Measurements from ENCODE around the gene TRAF3. TPM values are rescaled to one million over a fixed set of nuclear protein-coding genes. Genes with fewer than 3 reads are reported as not detected.
A peak's percentile ranks its signal among the peaks of the same experiment; 100 is the strongest.

TRAF3 gene
- total RNA-seq, 1 donor from 2014 or later = 32.3 TPM

- no peak for DNase-seq (ENCODE audit: low read depth)
- H3K36me3 ChIP-seq (ENCODE audit: control insufficient read depth, insufficient read depth, low read length) = peaks cover 1% of the 10 kb centered on the region
- H3K4me3 ChIP-seq (ENCODE audit: low read depth, low read length) = no peak overlapping the region
- TF ChIP-seq, protein P1, sequence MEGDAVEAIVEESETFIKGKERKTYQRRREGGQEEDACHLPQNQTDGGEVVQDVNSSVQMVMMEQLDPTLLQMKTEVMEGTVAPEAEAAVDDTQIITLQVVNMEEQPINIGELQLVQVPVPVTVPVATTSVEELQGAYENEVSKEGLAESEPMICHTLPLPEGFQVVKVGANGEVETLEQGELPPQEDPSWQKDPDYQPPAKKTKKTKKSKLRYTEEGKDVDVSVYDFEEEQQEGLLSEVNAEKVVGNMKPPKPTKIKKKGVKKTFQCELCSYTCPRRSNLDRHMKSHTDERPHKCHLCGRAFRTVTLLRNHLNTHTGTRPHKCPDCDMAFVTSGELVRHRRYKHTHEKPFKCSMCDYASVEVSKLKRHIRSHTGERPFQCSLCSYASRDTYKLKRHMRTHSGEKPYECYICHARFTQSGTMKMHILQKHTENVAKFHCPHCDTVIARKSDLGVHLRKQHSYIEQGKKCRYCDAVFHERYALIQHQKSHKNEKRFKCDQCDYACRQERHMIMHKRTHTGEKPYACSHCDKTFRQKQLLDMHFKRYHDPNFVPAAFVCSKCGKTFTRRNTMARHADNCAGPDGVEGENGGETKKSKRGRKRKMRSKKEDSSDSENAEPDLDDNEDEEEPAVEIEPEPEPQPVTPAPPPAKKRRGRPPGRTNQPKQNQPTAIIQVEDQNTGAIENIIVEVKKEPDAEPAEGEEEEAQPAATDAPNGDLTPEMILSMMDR (IDR thresholded peaks at IDR 0.05; ENCODE audit: insufficient read depth, low read length, poor library complexity, severe bottlenecking) = no peak
- H3K27me3 ChIP-seq (ENCODE audit: control insufficient read depth, insufficient read depth, low read length) = peaks cover 72% of the 10 kb centered on the region
Measured at GRCh38 chr14:102927346-102927877, 150.2 kb downstream of the TRAF3 start.

DNA sequence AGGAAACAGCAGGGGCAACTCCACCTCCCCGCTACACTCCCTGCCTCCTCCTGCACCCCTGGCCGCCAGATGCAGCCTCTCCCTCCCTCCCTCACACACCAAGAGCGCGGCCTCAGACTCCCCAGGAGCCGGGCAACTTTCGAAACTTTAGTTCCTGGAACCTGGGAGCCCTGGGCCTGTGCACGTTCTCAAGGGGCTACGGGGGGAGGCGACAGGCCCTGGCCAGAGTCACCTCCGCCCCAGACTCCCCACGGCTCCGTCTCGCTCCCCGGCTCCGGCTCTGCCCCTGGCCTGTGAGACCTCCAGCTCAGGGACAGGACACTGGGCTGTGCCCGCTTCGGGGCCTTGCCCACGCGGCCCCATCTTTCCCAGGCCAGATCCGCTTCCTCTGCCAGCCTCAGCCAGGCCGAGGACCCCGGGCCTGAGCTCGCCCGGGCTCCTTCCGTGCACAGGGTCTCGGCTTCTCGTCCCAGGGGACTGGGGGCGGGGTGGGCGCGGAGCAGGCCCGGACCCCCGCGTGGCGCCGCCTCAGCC, 150.7 kb downstream of the TRAF3 start:
- no peak for DNase-seq (ENCODE audit: low read depth)
- H3K4me3 ChIP-seq (ENCODE audit: low read depth, low read length) = peak overlapping the region; percentile 28
- TF ChIP-seq, protein P1 (IDR thresholded peaks at IDR 0.05; ENCODE audit: insufficient read depth, low read length, poor library complexity, severe bottlenecking) = no peak
- peaks cover 67% of the 10 kb centered on the region for H3K27me3 ChIP-seq (ENCODE audit: control insufficient read depth, insufficient read depth, low read length)
- peaks cover 1% of the 10 kb centered on the region for H3K36me3 ChIP-seq (ENCODE audit: control insufficient read depth, insufficient read depth, low read length)

GRCh38 chr14:102928412-102929240, 151.4 kb downstream of the TRAF3 start:
- no peak for DNase-seq (ENCODE audit: low read depth)
- peaks cover 60% of the 10 kb centered on the region for H3K27me3 ChIP-seq (ENCODE audit: control insufficient read depth, insufficient read depth, low read length)
- peaks cover 1% of the 10 kb centered on the region for H3K36me3 ChIP-seq (ENCODE audit: control insufficient read depth, insufficient read depth, low read length)
- H3K4me3 ChIP-seq (ENCODE audit: low read depth, low read length) = peak overlapping the region; percentile 28
- TF ChIP-seq, protein P1 (IDR thresholded peaks at IDR 0.05; ENCODE audit: insufficient read depth, low read length, poor library complexity, severe bottlenecking) = no peak

DNA sequence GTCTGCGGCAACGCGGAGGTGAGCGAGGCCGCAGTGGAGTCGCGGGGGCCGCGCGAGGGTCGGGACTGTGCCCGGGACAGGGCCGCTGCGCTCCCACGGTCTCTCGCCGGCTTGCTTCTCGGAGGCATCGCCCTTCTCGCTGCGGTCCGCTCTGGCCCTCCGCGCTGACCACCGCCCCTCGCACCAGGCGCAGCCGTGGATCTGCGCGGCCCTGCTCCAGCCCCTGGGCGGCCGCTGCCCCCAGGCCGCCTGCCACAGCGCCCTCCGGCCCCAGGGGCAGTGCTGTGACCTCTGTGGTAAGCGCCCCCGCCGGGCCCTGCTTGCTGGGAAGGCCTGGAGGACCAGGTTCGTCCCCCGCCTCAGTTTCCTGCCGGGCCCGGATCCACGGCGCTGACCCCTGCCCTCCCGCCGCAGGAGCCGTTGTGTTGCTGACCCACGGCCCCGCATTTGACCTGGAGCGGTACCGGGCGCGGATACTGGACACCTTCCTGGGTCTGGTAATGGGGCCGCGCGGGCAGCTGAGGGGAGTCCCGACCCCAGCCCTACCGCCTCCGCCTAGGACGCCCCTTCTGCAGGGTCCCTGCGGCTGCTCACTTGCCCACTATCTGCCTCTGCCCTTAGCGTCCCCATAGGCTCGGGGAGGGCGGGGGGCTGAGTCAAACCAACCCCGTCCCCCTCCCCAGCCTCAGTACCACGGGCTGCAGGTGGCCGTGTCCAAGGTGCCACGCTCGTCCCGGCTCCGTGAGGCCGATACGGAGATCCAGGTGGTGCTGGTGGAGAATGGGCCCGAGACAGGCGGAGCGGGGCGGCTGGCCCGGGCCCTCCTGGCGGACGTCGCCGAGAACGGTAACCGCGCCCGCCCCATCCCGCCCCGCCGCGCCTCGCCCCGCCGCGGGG, 152.2 kb downstream of the TRAF3 start:
- Histone ChIP-seq H3K4me3 (ENCODE audit: low read depth, low read length) (no peak overlapping the region), H3K36me3 (ENCODE audit: control insufficient read depth, insufficient read depth, low read length) (peaks cover 1% of the 10 kb centered on the region), H3K27me3 (ENCODE audit: control insufficient read depth, insufficient read depth, low read length) (peaks cover 51% of the 10 kb centered on the region)
- no peak for DNase-seq (ENCODE audit: low read depth)
- TF ChIP-seq, protein P1 (IDR thresholded peaks at IDR 0.05; ENCODE audit: insufficient read depth, low read length, poor library complexity, severe bottlenecking) = no peak

GRCh38 chr14:102930138-102930752, 153.0 kb downstream of the TRAF3 start:
- Histone ChIP-seq H3K36me3 (ENCODE audit: control insufficient read depth, insufficient read depth, low read length) (peaks cover 1% of the 10 kb centered on the region), H3K4me3 (ENCODE audit: low read depth, low read length) (no peak overlapping the region), H3K27me3 (ENCODE audit: control insufficient read depth, insufficient read depth, low read length) (peaks cover 45% of the 10 kb centered on the region)
- DNase-seq (ENCODE audit: low read depth) = no peak
- TF ChIP-seq, protein P1 (IDR thresholded peaks at IDR 0.05; ENCODE audit: insufficient read depth, low read length, poor library complexity, severe bottlenecking) = no peak

All from kidney epithelial cell (primary cell).